ENCODE results near the gene AZIN2.

AZIN2 gene

DNA sequence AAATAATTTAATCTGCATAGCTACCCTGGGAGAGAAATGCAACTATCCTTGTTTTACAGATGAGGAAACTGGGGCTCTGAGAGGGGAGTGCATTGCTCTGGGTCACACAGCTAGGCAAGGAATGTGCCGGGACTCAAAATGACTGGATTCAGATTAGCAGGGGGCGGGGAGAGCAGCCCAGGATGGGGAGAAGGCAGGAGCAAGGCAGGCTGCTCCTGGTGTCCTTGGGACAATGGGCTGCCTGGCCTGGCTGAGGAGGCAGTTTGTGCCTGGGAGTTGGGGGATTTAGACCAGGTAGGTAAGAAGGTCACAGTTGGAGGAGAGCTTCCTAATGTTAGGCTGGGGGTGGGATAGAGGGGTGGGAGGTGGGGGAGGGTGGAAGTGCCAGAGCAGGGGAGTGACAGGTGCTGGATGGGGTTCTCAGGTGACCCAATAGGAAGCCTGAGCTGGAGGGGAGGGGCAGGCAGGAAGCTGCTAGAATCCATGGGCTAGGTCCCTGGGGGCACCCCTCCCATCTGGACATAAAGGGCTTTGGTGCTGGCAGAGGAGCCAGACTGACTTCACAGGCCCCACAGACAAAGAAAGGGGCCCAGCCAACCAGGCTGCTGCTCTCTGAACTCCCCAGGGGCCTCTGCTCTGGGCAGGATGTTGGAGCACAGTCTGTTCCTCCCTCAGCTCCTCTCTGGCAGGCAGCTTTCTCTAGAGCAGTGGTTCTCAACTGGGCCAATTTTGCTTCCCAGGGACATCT is 71.9 kb downstream of the AZIN2 start:
- peak; percentile 40 for DNase-seq (ENCODE audit: low read depth)

DNA sequence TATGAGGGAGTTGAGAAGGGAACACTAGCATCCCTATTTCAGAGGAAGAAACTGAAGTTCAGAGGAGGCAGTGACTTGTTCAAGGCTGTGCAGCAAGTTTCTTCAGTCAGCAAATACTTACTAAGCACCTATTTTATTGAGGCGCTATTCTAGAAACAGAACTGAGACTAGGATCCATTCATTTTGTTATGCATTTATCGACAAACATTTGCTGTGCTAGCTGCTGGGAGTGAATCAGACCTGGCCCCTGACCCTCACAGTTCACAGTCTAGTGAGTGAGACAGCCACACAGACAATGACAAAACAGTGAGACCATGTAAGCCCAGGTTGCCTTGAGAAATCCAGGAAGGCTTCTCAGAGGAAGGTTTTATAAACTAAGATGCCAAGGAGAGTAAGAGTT is 72.7 kb downstream of the AZIN2 start:
- no peak for DNase-seq (ENCODE audit: low read depth)

DNA sequence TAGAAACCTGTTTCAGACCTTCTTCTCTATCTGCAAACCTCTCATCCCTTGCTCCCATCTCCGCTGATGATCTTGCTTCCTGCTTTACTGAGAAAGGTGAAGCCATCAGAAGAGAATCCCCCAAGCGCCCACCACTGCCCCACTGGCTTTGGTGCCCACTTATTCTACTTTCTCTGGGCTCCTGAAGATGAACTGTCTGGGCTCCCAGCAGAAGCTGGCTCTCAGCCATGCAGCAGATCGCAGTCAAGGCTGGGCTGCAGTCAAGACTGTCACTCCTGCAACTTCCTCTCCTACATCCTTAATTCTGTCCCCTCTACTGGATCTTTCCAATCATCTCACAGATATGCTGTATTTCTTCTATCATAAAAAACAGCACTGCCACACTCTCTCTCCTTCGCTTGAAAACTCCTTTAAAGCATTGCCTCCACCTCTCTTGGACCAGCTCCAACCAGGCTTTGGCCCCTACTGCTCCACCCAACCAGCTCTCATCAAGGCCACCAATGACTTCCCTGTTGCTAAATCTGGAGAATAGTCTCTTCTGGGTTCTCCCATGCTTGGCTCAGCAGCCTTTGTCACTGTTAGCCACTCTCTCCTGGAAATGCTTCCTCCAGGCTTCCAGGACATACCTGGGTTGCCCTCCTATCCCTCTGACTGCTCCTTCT is 75.1 kb downstream of the AZIN2 start:
- no peak for DNase-seq (ENCODE audit: low read depth)

DNA sequence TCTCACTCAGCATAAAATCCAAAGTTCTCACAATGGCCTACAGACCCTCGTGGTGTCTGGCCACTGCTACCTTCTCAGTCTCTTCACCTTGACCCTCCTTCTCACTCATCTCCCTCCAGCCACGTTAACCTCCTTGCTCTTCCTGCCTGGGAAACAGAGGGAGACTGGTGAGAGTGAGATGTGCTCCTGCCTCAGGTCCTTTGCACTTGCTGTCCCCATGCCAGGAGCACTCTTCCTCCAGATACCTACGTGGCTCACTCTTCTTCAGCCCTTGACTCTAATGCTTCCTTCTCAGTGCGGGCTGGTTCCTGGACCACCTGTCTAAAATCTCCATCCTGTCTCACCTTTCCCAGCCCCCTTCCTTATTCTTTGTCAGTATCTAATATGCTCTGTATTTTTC is 76.2 kb downstream of the AZIN2 start:
- DNase-seq (ENCODE audit: low read depth), result no peak

DNA sequence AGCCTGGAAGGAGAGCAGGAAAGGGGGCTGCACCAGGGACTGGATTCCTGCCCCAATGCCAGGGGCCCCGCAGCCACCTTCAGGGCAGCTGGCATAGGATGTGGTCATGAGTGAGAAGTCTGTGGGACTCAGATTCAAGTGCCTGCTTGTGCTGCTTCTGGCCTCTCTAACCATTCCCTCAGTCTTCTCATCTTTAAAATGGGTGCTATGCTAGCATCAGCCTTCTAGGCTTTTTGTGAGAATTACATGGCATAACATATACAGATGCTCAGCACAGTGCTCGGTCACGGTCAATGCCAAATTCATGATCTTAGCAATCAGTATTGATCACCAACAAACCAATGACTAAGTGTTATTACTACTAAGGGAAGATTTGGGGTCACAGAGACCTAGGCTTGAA is 77.4 kb downstream of the AZIN2 start:
- DNase-seq (ENCODE audit: low read depth), result no peak

DNA sequence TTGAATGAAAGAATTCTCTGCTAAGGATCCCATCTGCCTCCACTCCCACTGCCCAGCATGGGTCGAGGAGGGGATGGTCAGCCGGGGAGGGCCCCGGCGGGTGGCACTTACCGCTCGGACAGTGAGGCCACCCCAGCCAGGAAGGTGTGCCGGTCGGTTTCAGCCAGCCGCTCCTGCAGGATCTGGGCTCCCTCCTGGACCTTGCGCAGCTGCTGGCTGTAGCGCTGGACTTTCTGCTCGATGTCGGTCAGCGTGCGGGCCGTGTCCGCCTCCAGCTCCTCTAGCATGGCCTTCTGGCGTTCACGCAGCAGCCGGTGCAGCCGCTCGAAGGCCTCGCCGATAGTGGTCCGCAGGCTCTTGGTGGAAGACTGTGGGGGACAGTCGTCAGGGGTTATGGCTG is 78.6 kb downstream of the AZIN2 start:
- DNase-seq (ENCODE audit: low read depth), result no peak

DNA sequence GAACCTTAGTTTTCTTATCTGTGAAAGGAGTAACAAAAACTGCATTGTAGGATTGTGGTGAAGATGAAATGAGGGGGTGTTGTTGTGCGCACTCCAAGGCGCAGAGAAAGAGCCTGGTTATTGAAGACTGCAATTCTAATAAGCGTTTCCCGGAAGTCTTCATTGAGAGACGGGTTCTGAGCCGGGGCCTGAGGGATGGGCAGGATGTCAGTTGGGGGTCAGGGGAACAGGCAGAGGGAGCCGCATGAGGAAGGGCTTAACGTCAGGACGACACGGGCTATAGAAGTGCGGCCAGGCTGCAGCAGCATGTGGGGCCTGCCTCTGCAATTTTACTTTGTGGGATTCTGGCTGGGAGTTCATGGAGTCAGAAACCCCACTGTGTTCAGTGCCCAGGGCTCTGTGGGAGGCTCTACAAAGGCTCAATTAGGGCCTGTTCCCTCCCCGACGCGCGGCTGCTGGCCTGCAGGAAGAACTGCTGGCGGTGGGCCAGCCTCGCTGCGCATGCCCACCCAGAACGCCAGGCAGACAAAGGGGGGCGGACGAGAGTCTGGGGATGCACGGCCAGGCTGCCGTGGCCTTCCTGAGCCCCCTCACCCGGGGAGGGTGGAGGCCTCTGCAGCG is 80.2 kb downstream of the AZIN2 start:
- DNase-seq (ENCODE audit: low read depth), result no peak

DNA sequence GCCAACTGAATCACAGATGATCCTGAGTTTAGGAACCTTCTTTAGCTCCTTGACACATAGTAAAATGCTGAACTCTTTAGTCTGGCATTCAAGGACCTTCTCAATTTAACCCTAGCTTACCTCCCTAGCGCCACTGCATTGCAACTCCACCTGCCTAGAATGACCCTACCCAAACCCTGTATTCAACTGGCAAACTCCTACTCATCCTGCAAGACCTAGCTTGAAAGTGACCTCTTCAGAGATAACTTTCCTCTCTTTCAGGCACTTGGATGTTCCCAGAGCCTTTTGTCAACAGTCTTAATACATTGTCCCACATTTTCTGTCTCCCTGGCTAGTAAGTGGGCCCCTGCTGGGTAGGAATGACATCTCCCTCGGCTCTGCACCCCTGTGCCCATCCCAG is 81.2 kb downstream of the AZIN2 start:
- no peak for DNase-seq (ENCODE audit: low read depth)

DNA sequence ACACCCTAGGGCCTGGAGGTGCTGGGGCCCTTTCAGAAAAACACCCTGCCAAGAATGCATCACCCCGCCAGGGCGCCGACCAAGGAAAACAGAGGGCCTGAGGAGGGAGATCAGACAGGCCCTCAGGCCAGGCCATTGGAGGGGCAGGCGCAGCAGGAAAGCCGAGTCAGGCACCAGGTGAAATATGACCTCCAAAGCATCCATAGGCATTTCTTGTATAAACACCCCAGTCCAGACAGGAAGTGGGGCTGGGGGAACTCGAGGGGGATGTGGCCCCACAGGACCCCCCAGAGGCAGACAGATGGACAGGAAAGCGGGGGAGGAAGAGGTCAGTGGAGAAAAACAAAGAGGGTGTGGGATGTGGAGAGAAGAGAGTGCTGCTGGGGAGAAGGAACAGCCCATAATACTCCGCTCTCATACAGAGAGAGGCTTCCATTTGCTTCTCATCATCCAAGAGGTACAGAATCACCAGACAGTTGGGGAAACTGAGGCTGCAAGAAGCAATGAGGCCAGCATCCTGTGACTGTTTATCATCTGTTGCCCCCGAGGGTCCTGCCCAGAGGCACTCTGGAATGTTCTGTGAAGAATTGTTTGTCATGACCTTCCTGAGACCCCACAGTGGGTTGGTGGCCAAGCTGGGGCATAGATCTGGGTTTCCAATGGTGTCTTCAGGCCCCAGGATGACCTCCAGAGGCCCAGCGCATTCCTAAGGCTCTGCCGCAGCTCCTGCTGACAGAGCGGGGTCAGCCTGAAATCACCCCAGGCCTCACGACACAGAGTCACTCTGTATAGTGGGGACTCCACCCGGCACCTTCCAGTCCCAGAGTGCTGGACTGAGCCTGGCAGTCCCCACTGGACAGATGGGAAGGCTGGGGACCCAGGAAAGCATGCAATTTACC is 82.9 kb downstream of the AZIN2 start:
- no peak for DNase-seq (ENCODE audit: low read depth)

DNA sequence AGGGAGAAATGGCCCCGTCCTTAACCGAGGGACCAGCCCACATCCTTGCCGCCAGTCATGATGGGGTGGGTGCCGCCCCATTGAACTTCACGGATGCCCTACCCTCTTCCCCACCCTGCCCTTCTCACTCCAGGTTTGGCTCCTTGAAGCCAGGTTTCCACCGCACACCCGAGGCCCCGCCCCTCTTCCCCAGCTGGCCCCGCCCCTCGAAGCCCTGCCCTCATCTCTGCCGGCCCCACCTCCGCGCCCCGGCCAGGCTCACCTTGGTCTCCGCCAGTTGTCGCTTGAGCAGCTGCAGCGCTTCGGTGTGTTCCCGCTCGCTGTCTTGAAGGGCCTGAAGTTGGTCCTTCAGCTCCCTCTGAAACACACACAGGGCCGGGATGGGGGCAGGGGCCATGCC is 84.3 kb downstream of the AZIN2 start:
- no peak for DNase-seq (ENCODE audit: low read depth)

DNA sequence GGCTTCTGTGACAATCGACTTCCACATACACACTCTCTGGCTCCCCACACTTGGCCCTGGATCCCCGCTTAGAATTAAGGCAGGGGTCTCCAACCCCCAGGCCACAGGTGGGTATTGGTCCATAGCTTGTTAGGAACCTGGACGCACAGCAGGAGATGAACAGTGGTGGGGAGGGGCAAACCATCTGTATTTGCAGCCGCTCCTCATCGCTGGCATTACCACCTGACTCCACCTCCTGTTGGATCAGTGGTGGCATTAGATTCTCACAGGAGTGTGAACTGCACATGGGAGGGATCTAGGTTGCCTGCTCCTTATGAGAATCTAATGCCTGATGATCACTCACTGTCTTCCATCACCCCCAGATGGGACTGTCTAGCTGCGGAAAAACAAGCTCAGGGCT is 84.9 kb downstream of the AZIN2 start:
- no peak for DNase-seq (ENCODE audit: low read depth)

DNA sequence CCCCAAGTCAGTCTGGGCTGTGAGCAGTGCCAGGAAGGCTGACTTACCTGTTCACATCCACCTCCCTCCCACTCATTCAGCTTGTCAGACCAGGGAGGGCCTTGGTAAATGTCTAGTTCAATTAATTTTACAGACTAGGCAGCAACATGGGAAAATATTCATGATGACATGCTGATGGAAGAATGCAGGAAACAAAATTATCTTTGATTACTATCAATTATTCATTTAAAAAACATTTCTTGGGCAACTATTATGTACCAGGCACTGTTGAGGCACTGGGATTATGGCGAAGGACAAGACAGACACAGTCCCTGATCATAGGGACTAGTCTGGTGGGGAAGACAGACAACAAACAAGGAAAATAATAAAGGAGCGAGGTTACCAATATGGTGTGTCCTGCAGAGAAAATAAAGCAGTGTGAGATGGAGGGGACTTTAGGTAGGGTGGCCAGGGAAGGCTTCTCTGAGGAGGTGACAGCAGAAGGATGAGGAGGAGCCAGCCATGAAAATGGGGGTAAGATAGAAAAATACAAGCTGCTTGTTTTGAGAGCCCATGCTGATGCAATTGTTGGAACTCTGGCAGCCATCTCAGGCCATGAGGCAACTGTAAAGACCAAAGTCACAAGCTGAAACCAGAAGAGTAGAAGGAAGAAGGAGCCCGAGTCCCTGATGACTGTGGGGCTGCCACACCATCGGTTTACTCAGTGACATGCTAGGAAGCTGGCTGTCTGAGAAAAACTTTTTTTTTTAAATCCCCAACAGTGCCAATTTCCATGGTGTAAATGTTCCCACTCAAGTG is 86.9 kb downstream of the AZIN2 start:
- DNase-seq (ENCODE audit: low read depth), result no peak

DNA sequence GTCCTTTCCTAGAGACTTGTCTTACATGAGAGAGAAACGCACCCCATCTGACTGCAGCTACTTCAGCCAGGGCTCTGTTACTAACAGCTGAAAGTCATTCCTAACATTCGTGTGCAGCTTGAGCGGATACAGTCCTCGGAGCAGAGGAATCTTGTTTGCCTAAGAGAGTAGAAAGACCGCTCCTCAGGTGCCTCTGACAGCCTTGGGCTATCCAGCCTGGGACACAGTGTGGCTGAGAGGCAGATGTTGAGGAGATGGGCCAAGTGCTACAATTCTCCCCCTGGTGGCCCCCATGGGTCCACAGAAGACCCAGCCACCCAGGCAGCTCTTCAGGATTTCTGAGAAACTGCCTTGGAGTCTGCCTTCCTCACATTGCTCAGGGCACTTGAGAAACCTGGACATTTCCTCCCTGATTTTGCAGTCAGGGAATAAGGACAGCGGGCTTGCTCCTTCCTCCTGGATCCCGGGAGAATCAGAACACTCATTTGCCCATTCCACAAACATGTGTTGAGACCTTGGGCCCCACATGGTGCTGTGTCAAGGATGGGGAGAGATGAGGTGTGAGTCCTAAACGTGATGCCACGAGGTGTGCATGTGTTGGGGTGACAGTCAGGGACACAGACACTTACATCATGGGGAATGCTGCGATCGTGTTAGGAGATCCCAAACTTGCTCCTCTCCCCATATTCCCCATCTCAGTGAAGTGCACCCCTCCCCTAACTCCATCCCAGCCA is 87.8 kb downstream of the AZIN2 start:
- DNase-seq (ENCODE audit: low read depth), result no peak

DNA sequence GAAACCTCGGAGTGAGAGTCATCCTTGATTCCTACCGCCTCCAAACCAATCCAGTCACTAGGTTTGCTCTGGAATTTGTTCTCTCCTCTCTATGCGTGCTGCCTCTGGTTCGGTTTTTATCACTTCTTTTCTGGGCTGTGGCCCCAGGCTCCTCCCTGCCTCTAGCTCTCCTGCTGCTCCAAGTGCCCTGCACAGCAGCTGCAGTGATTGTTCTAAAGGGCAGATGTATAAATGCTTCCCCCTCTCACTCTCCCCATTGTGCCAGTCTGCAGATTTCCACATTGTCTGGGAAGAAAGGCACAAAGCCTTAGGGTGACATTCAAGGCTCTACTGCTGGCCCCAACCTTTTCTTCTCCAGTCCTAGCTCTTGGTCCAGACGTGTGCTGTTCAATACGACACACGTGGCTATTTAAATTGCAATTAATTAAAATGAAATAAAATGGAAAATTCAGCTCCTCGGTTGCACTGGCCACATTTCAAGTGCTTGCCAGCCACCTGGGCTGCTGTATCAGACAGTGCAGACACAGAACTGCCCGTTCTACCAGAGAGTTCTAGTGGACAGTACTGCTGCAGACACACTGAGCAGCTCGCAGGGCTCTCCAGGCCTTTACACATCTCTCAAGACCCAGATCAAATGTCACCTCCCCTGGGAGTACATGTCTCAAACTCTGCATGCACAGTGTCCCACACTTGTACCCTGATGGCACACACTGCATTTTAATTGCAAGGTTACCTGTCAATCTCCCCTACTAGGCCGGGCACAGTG is 88.5 kb downstream of the AZIN2 start:
- DNase-seq (ENCODE audit: low read depth), result no peak
